ENCODE data around the gene OTOS.

Gene OTOS

GRCh38 chr2:240172071-240172895, 31.8 kb upstream of the OTOS start:
- H3K4me3 ChIP-seq (ENCODE audit: low read length) = no peak overlapping the region
- TF ChIP-seq ZNF274 (IDR thresholded peaks at IDR 0.05; ENCODE audit: low read depth, low read length) = no peak

- no peak for TF ChIP-seq ZNF274 (IDR thresholded peaks at IDR 0.05; ENCODE audit: low read depth, low read length)
- no peak overlapping the region for H3K4me3 ChIP-seq (ENCODE audit: low read length)
Observed at GRCh38 chr2:240170883-240171282, 30.4 kb upstream of the OTOS start.

- TF ChIP-seq ZNF274 (IDR thresholded peaks at IDR 0.05; ENCODE audit: low read depth, low read length) = no peak
- H3K4me3 ChIP-seq (ENCODE audit: low read length) = no peak overlapping the region
Observed at GRCh38 chr2:240170354-240170735, 29.9 kb upstream of the OTOS start.

GRCh38 chr2:240169486-240170353, 29.3 kb upstream of the OTOS start:
- H3K4me3 ChIP-seq (ENCODE audit: low read length) = no peak overlapping the region
- TF ChIP-seq ZNF274 (IDR thresholded peaks at IDR 0.05; ENCODE audit: low read depth, low read length) = no peak

- H3K4me3 ChIP-seq (ENCODE audit: low read length) = no peak overlapping the region
- TF ChIP-seq ZNF274 (IDR thresholded peaks at IDR 0.05; ENCODE audit: low read depth, low read length) = no peak
Observed at GRCh38 chr2:240168546-240169361, 28.3 kb upstream of the OTOS start.

GRCh38 chr2:240168041-240168440, 27.6 kb upstream of the OTOS start:
- TF ChIP-seq ZNF274 (IDR thresholded peaks at IDR 0.05; ENCODE audit: low read depth, low read length) = no peak
- H3K4me3 ChIP-seq (ENCODE audit: low read length) = no peak overlapping the region

- H3K4me3 ChIP-seq (ENCODE audit: low read length) = no peak overlapping the region
- no peak for TF ChIP-seq ZNF274 (IDR thresholded peaks at IDR 0.05; ENCODE audit: low read depth, low read length)
Observed at GRCh38 chr2:240167588-240167880, 27.1 kb upstream of the OTOS start.

- no peak for TF ChIP-seq ZNF274 (IDR thresholded peaks at IDR 0.05; ENCODE audit: low read depth, low read length)
- H3K4me3 ChIP-seq (ENCODE audit: low read length) = no peak overlapping the region
Observed at GRCh38 chr2:240166761-240167587, 26.5 kb upstream of the OTOS start.

GRCh38 chr2:240166191-240166590, 25.7 kb upstream of the OTOS start:
- no peak overlapping the region for H3K4me3 ChIP-seq (ENCODE audit: low read length)
- TF ChIP-seq ZNF274 (IDR thresholded peaks at IDR 0.05; ENCODE audit: low read depth, low read length) = no peak

- TF ChIP-seq ZNF274 (IDR thresholded peaks at IDR 0.05; ENCODE audit: low read depth, low read length) = no peak
- no peak overlapping the region for H3K4me3 ChIP-seq (ENCODE audit: low read length)
Observed at GRCh38 chr2:240165661-240166060, 25.2 kb upstream of the OTOS start.

- no peak for TF ChIP-seq ZNF274 (IDR thresholded peaks at IDR 0.05; ENCODE audit: low read depth, low read length)
- no peak overlapping the region for H3K4me3 ChIP-seq (ENCODE audit: low read length)
Observed at GRCh38 chr2:240165034-240165433, 24.6 kb upstream of the OTOS start.

- TF ChIP-seq ZNF274 (IDR thresholded peaks at IDR 0.05; ENCODE audit: low read depth, low read length) = no peak
- no peak overlapping the region for H3K4me3 ChIP-seq (ENCODE audit: low read length)
Observed at GRCh38 chr2:240164586-240164985, 24.1 kb upstream of the OTOS start.

- no peak for TF ChIP-seq ZNF274 (IDR thresholded peaks at IDR 0.05; ENCODE audit: low read depth, low read length)
- no peak overlapping the region for H3K4me3 ChIP-seq (ENCODE audit: low read length)
Observed at GRCh38 chr2:240163844-240164574, 23.6 kb upstream of the OTOS start.
